Mucosa of descending colon (tissue), 3 donors: ENCODE results near the gene MLF2. TPM values are rescaled to one million over a fixed set of nuclear protein-coding genes. Genes with fewer than 3 reads are reported as not detected.

Experiments
- ATAC-seq: fragments of 200-7000 bp; cut with Tn5 transposase; one replicate; pipeline ENCODE4 v1.9.1; 2020; ENCODE audit warnings: mild to moderate bottlenecking, moderate library complexity
- DNase-seq, 3 donors: peaks; one replicate each; pipeline ENCODE4 v3.0.0-alpha.2; 2020
- H3K36me3 ChIP-seq: fragments of 200-600 bp; one replicate; pipeline ENCODE4 v1.8.0; 2021; ENCODE audit warnings: low read depth, mild to moderate bottlenecking
- H3K4me1 ChIP-seq: fragments of 200-600 bp; one replicate; pipeline ENCODE4 v1.8.0; 2021; ENCODE audit warnings: low read depth, mild to moderate bottlenecking
- H3K4me3 ChIP-seq: fragments of 200-600 bp; one replicate; pipeline ENCODE4 v1.8.0; 2021; ENCODE audit warnings: mild to moderate bottlenecking
- H3K9me3 ChIP-seq: fragments of 200-600 bp; one replicate; pipeline ENCODE4 v1.8.0; 2021; ENCODE audit warnings: mild to moderate bottlenecking
- CTCF ChIP-seq: fragments of 200-600 bp; IDR thresholded peaks from one replicate; pipeline ENCODE4 v1.8.0; 2022; ENCODE audit warnings: antibody characterized with exemption, mild to moderate bottlenecking
- intact Hi-C, 2 donors: fragments of 100-400 bp; cut with DNase I in 1 of 2; cut with micrococcal nuclease in 1 of 2; formaldehyde crosslinking; loops; one replicate each; pipeline versions ENCODE4 v1.11.0 to v1.11.1; 2022; cut with DNase I, micrococcal nuclease
- total RNA-seq, 3 donors: library from RNA; stranded (reverse); fragmentation: NEBNext Ultra II Directional in 2 of 3; extraction: Animal tissue kit (Norgen Biotek cat#: 25700) in 2 of 3; gene quantifications; one replicate each; pipeline versions ENCODE4 v1.2.1 to v1.2.4, GENCODE V29; 2021 to 2023
- donor health status: DM: no; HTN: no; CAD: no; lungs with moderate emphysema.
- donor health status: DM: no; HTN: no; CAD: no.
- donor health status: DM: no; HTN: yes; CAD: no.

Gene MLF2
- total RNA-seq, 3 donors from 2014 or later = 136 to 177 (median 149) TPM

- Histone ChIP-seq H3K9me3 (no peaks in the 10 kb centered on the region), H3K36me3 (no peaks in the 10 kb centered on the region), H3K4me1 (peaks cover 23% of the 10 kb centered on the region), H3K4me3 (no peak overlapping the region)
- TF ChIP-seq CTCF = no peak
- ATAC-seq = peak; percentile 14
- no peak for DNase-seq
- intact Hi-C loops = no loop called here
These were observed 26.9 kb upstream of the MLF2 start for GRCh38 chr12:6779708-6780432.

- intact Hi-C loops = no loop called here
- Histone ChIP-seq H3K4me1 (peaks cover 23% of the 10 kb centered on the region), H3K36me3 (no peaks in the 10 kb centered on the region), H3K4me3 (no peak overlapping the region), H3K9me3 (no peaks in the 10 kb centered on the region)
- peak; percentile 97 for ATAC-seq
- peak; percentile 90 for TF ChIP-seq CTCF
- peak; percentile 93 to 98 (median 96) for DNase-seq
These were observed 25.9 kb upstream of the MLF2 start for GRCh38 chr12:6778574-6779550.

- Histone ChIP-seq H3K36me3 (no peaks in the 10 kb centered on the region), H3K4me3 (no peak overlapping the region), H3K4me1 (peaks cover 23% of the 10 kb centered on the region), H3K9me3 (no peaks in the 10 kb centered on the region)
- ATAC-seq (no peak), DNase-seq (no peak)
- intact Hi-C loops = no loop called here
- no peak for TF ChIP-seq CTCF
These were observed 25.3 kb upstream of the MLF2 start for GRCh38 chr12:6778217-6778573.

GRCh38 chr12:6777386-6777785 is 24.4 kb upstream of the MLF2 start:
- Histone ChIP-seq H3K9me3 (no peaks in the 10 kb centered on the region), H3K36me3 (no peaks in the 10 kb centered on the region), H3K4me1 (peaks cover 23% of the 10 kb centered on the region), H3K4me3 (no peak overlapping the region)
- ATAC-seq (no peak), DNase-seq (no peak)
- intact Hi-C loops = no loop called here
- TF ChIP-seq CTCF = no peak

- ATAC-seq (peak; percentile 20), DNase-seq (no peak)
- no peaks in the 10 kb centered on the region for H3K9me3 ChIP-seq
- no peak overlapping the region for H3K4me3 ChIP-seq
- TF ChIP-seq CTCF = no peak
- intact Hi-C loops = no loop called here
- H3K36me3 ChIP-seq = no peaks in the 10 kb centered on the region
- peaks cover 23% of the 10 kb centered on the region for H3K4me1 ChIP-seq
These were observed 22.5 kb upstream of the MLF2 start for GRCh38 chr12:6775185-6776174.
